ENCODE data around the gene AQP12A.
"Not testable (repeated sequence)": the region's sequence is repeated elsewhere in the genome, so short reads cannot be mapped to it uniquely, and the experiment has no call there.

AQP12A gene

DNA sequence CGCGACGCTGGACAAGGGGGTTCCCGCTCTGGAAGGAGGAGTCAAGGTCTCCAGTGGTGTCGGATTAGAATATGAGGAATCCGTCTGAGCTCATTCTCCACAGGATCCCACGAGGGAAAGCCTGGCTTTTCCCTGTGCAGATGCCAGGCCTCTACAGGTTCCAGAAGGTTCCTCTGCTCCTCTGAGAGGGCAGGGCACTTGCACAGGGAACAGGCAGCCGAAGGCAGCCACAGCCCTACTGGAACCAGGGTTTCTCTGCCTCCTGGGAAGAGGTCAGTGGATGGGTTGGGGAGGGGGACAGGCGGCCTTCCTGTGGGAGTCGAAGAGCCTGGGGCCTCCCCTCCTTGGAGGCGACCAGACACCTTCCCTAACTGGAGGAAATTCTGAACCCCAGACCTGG is 1.7 kb upstream of the AQP12A start:
- no peak for DNase-seq

DNA sequence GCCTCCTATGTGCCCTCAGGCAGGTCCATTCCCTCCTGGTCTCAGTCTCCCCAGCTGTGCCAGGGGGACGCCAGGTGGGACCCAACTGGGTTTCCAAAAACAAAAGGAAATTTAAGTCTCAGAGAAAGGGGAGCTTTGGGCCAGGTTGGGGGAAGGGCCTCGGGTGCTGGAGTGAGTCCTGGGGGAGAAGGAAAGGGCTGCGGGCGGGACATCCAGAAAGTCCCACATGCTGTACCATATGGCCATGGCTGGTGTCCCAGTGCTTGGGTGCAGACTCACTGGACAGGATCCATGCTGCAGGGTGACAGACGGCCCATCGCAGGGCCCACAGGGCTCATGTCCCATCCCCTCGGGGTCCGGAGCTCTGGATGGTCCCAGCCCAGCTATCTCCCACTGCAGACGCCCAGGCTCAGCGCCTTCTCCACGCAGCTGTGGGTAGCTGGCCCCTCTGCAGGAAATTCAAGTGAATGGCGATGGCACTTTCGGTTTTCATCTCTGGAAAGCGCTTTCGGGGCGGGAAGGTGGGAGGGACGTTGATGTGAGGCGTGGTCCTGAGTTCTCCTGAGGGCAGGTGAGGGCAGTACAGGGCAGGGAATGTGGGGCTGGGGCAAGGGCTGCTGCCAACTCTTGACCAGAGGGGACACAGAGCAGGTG is 1.1 kb upstream of the AQP12A start:
- not testable (repeated sequence) for DNase-seq

DNA sequence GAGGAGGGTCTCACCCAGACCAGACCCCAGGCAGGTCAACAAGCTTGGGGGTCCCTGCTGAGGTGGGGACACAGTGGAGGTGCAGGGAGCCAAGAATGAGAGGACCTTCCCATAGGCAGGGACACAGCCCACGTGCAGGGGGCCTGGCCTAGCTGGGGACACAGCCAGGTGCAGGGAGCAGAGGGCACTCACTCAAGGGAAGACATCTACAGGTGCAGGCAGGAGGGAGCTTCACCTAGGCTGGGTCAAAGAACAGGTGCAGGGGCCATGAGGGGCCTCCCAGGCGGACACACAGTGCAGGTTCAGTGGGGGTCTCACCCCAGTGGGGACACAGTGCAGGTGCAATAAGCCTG is 615 bp upstream of the AQP12A start:
- DNase-seq: not testable (repeated sequence)

DNA sequence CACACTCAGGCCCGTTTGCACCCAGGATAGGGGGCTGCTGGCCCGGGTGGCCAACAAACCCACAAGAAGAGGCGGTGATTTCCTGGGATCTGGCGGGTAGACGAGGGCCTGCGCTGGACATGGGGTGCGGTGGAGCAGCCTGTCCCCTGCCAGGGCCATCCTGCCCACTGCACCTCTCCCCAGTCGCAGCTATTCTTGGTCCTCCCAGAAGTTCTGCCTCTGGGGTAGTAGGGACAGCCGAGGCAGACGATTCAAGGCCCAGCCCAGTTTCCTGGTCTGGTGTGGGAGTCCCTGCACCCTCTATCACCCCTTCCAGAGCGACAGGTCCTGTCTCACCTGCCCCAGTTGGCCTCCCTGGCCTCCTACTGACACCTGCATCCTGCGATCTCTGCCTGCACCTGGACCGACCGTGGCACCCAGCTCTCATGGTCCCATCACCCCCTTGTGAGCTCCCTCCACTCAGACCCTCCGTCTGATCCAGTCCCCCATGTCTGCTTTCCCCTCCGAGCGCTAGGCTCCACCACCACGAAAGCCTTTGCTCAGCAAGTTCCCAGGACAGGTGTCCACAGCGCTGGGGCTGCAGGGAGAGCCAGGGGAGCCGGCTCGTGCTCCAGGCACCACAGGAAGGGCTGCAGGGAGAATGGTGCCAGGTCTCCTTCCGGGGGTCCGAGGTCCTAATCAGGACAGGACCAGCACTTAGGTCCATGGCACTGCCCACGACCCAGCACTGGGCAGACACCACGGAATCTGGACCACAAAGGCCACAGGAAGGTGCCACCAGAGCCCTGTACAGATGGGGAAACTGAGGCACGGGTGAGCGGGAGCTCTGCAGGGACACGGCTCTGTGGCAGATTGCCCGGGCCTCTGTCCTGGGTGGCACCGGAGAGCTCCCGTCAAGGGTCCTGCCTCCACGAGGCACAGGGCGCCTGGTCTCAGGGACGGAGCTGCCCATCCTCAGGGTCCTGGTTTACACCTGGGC is 1.2 kb downstream of the AQP12A start:
- not testable (repeated sequence) for DNase-seq

DNA sequence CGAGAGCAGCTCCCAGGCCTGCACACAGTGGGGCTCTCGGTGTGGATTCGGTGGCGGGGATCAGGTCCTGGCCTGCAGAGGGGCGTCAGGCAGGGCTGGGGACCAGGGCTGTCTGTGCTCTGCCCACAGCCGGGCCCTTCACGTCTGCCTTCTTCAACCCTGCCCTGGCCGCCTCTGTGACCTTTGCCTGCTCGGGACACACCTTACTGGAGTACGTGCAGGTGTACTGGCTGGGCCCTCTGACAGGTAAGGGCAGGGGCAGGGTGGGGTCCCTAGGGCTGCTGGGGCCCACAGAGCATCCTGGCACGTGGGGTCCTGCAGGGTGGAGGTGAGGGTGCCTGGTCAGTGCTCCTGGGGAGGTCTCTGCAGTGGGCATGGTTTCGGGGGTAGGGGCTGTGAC is 2.6 kb downstream of the AQP12A start:
- DNase-seq: not testable (repeated sequence)

DNA sequence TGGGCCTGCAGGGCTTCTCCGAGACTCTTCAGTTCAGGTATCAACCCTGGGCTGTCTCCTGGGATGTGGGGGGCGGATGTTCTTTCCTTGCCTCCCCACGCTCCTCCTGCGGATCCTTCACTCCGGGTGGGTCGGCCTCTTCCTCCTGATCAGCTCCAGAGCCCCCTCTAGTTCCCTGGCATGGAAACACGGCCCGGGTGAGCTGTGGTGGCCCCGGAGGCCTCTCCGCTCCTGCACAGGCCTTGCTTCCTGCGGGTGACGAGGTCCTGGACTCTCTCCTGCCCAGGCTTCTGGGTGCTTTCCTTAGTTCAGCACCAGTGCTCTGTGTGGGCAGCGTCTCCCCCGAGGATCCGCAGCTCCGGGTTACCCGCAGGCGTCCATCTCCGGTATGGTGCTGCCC is 3.9 kb downstream of the AQP12A start:
- not testable (repeated sequence) for DNase-seq

DNA sequence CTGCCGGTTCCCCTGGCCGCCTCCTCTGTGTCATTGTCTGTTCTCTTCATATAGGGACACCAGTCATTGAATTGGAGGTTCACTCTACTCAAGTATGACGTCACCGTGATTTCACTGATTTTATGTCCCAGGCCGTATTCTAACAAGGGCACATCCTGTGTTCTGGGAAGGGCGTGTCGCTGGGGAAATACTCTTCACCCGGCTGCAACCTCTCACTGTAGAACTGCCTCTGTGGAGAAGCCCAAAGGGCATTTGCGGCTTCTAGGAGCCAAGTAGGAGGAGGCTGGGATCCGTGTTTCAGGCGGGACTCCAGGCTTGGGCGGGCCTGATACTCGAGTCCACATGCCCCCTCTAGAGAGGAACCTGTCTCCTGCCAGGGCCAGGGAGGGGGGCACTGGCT is 4.8 kb downstream of the AQP12A start:
- DNase-seq: not testable (repeated sequence)

DNA sequence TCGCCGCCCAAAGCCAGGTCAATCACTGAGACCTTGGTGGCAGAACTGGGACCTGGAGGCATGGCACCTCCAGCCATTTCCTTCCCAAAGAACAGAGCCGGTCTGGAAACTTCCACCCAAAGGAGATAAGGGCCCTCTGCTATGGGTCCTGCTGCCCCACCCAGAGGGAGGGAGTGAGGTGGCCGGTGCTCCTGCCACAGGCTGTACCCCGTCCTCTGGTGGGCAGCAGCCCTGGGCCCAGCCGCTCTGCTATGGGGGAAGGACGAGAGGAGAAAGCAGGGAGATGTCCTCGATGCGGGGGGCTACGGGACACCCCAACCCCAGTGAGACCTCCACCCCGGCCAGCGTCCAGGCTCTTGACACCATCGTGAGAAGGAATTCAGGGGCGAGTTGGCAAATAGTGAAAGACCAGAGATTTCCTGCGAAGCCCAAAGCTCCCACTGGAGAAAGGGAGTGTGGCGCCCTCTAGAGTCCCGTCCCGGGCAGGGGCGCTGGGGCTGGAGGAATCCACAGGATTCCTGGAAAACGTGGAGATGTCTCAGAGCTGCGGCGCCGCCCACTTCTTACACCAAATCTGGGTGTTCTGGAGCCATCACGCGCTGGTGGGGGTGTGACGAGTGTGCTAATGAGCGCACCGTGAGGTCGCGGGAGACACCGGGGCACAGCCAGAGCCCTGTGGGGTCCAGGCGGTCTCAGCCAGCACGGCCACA is 7.3 kb downstream of the AQP12A start:
- not testable (repeated sequence) for DNase-seq

DNA sequence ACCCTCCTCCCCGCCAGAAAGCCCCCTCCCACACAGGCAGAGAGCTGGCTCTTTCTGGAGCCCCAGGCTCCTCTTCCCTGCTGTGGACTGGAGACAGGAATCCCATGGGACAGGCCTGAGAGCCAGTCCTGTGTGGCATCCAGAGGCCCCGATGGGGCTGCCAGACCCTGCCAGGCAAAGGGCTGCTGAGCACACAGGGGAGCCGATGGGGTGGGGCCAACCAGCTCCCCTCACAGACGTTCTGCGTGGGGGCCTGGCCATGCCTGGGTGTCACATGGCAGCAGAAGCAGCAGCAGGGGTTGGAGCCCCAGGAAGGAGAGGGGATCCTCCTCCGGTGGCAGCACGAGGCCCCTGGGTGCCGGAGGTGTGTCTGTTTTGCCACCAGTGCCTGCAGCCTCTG is 8.2 kb downstream of the AQP12A start:
- DNase-seq: not testable (repeated sequence)

DNA sequence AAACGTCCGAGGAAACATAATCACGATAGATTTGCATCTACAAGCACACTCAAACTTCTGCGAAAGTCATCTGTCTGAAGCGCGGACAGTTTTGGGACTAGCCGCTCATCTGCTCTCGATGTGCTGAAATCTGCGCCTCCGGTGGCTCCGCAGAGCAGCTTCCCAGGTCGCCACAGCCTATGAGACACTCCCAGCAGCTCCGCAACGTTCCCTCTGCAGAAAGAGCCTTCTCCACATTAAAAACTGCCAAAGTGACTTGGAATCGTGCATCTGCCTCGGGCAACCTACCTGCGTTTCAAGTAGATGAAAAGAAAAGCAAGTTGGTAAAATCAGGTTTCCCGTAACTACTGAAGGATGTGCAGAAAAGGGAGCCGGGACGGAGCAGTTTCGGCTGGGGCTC is 8.9 kb downstream of the AQP12A start:
- not testable (repeated sequence) for DNase-seq

DNA sequence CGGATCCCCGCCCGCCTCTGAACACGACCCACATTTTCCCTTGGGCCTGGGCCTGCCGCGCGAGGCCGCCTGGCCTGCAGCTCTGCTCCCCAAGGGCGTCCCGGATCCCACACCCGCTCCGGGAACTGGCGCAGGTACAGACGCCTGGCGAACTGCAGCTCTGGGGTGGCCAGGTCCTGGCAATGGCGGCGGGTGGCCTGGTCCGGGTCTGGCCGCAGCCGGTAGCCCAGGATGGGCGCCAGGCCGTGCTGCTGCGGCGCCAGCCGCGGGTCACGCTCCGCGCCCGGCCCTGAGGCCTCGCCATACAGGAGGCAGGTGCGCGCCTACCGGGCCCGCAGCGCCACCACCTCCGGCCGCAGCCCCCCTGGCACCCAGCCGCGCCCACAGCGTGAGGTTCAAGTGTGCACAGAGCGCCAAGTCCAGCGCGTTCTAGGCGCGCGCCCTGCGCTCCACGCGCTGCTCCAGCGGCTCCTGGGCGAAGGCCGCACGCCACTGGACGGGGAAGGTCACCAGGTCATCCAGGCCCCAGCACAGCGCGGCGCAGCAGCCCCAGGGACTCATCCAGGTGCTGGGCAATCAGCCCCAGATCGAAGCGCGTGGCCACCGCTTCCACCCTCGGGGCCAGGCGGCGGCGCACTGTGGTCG is 9.5 kb downstream of the AQP12A start:
- DNase-seq: no peak

DNA sequence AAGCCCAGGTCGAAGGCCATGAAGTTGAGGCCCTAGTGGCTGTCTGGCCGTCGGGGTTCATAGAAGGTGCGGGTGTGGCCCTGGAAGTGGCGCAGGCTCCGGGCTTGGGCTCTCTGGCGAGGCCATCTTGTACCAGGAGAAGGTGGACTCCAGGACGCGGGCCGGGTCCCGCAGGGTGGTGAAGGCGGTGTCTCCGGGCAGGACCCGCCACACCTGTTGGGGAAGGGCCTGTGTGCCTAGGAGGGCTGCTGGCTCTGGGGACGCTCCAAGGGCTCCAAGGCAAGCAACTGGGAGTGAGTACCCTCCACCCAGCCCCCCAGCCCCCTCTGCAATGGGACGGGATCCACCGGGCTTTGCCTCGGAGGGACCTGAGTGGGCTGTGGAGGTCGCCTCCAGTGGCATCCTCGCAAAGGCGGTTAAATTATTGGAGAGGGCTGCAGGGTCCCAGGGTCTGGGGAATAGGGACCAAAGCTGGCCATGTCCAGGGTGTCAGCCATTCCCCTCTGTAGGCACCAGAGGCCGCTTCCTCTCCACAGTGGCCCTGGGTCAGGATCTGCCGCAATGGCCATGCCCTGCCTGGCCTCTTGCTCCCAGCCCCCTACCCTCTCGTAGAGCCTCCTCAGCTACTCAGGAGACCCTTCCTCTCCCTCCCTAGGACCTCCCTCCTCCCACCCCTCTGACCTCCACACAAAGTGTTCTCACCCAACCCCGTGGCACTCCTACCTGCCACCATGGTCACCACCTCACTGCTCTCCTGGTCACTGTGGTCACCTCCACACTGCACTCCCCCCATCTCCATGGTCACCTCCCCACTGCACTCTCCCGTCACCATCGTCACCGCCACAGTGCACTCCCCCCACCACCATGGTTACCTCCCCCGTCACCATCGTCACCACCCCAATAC is 10.3 kb downstream of the AQP12A start:
- DNase-seq: no peak

DNA sequence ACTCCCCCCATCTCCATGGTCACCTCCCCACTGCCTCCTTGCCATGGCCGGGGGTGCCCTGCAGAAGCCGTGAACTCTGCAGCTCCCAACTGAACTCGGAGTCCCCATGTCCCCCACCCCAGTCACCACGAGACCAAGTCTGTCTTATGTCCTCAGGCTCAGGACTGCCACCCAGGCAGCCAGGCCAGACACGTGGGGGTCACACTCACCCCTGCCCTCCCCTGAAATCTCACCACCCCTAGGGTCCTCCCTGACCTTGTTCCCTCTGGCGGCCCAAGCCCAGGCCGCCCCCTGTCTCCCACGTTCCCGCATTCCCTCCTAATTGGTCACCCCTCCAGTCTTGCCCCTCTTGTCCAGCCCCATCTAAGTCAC is 11.0 kb downstream of the AQP12A start:
- no peak for DNase-seq

DNA sequence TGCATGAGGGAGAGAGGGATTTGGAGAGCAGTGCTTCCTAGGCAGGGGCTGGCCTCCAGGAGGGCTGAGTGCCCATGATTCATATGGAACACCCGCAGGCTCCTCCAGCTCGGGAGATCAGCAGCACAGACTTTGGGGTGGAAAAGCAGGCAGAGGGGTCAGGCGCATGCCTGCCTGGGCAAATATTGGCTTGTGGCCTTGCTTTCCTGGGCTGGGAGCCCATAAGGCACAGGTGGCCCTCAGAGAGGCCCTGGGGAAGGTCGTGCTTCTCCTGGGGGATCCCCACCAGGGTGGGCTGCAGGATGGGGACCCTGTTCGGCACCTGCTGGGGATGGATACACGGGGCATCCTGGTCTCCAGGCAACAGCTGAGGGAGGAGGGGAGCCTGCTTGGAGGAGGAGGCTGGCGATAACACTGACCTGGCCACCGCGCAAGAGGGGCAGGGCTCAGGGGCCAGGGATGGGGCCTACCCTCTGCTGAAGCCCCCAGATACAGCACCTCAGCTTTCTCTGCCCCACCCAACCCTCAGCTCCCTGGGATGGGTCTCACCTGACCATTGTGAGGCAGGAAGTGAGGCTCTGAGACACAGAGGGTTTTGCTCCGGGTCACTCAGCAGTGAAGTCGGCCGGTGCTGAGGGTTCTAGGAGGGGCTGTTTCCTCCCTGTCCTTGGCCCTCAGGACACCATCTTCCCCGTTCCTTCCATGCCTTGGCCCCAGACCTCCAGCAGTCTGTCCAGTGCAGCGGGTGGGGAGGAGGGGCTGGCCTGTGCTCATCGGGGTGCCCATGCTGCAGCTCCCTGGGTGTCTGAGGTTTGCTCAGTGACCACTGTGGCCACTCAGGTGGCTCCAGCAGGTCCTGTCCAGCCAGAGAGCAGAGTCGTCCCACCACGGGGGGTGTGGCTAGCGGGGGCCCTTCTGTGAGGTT is 12.0 kb downstream of the AQP12A start:
- no peak for DNase-seq

DNA sequence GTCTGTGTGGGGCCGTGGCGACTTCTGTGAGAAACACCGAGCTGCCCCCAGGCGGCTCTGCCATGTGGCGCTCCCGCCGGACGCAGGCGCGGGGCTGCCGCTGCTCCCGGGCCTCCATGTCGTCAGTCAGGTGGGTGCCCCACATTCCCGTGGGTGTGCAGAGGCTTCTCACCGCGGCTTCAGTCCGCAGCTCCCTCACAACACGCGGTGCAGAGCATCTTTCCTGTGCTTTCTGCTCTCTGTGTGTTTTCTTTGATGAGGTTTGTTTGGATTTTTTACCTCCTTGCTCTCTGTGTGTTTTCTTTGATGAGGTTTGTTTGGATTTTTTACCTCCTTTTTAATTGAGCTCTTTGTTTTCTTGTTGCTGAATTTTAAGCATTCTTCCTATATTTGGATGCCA is 13.0 kb downstream of the AQP12A start:
- DNase-seq: peak; percentile 48

DNA sequence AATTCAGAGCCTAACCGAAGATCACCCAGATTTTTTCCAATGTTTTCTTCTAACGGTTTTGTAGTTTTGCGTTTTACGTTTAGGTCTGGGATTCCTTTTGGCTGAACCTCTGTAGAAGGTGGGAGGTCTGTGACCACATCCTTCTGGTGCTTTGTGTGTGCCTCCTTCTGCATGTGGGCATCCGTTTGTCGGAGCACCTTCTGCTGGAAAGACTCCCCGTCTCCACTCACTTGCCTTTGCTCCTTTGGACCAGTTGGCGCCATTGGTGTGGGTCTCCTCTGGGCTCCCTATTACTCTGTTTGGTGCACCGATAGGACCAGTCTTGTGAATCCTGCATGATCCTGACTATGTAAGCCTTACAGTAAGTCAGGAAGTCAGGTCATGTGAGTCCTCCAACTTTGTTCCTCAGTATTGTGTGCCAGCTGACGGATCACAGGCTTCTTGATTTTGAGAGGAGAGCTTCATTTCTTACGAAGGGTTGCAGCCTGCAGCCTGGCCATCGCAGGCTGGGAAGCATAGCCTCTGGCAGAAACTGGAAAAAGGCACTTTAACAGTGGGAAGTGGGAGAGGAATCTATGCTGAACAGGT is 13.6 kb downstream of the AQP12A start:
- no peak for DNase-seq

DNA sequence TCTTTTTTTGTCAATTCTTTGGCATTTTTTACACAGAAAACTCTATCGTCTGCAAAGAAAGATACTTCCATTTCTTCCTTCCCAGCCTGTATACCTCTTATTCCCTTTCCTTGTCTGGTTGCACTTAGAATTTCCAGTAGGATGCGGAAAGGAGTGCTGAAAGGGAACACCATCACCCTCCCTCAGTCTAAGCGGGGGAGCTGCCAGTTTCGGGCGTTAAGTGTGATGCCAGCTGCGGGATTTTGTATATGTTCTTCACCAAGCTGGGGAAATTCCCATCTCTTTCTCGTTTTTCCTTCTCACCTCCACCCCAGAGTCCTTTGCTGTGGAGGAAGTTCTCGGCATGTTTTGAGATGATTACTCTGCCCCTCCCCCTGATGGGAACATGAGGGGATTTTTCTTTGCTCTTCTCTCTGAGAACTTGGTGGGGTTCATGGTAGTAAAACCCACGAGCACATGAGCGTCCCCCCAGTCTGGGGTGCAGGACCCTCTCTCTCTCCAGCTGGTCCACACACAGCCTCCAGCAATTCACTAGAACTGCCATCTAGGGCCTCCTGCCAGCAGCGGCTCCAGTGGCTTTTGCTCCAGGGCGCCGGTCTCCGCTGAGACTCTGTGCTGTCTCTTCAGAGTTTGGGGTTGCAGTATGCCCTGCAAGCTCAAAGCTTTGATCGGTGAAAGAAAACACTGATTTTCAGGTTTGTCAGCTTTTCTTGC is 15.5 kb downstream of the AQP12A start:
- DNase-seq: no peak

DNA sequence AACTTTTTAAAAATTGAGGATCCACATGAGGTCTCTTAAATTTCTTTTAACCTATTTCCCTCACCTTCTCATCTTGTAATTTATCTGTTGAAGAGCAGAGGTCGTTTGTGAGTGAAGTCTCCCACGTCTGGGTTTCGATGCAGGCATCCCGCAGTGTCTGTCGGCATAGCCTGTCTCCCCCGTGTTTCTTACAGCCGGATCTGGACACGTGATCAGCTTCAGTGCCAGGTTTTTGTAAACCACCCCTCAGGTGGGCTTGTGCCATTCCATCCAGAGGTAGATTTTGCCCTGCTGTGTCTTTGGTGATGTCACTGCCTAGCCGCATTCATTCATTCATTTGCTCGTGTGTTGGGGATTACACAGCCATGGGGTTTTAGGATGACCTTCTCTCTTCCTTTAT is 16.2 kb downstream of the AQP12A start:
- DNase-seq: no peak

DNA sequence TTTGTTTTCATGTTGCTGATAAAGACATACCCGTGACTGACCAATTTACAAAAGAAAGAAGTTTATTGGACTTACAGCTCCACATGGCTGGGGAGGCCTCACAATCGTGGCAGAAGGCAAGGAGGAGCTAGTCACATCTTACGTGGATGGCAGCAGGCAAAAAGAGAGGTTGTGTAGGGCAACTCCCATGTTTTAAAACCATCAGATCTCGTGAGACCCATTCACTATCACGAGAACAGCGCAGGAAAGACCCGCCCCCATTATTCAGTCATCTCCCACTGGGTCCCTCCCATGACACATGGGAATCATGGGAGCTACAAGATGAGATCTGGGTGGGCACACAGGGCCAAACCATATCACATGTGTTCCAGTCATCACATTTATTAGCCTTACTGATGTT is 16.8 kb downstream of the AQP12A start:
- no peak for DNase-seq

DNA sequence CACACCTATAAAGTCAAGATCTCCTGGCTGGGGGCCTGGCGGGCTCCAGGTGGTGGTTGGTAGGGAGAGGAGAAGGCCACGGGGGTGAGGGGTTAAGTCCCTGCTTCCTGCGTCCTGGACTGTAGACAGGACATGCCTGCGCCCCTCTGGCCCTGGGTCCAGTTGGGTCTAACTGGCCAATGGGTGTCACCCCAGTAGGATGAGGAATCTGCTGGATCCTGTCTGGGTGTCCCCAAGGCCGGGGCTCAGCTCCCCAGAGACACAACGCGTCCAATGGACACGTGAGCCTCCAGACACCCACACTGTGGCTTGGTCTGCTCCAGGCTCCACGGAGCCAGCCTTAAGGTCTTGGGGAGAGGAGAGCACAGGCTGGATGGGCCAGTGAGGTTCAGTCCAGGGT is 19.6 kb downstream of the AQP12A start:
- no peak for DNase-seq
